Mucosa of rectum (tissue), 2 donors: ENCODE measurements around the gene DENND1A.

ENCODE experiments used
- H3K27ac ChIP-seq, 2 donors: one replicate each; pipeline ENCODE4 v1.7.0; 2013; ENCODE audit warnings: inconsistent platforms in 2 of 2, low read depth in 2 of 2, low read length in 2 of 2
- H3K27me3 ChIP-seq, 2 donors: one replicate each; pipeline ENCODE4 v1.7.0; 2013; ENCODE audit warnings: low read length in 2 of 2; ENCODE audit not compliant: control insufficient read depth in 2 of 2, insufficient read depth in 2 of 2
- H3K36me3 ChIP-seq, 2 donors: one replicate each; pipeline ENCODE4 v1.7.0; 2013; ENCODE audit warnings: low read length in 2 of 2; ENCODE audit not compliant: control insufficient read depth in 2 of 2, insufficient read depth in 2 of 2
- H3K4me1 ChIP-seq, 2 donors: one replicate each; pipeline ENCODE4 v1.7.0; 2013; ENCODE audit warnings: low read length in 2 of 2, mild to moderate bottlenecking in 1 of 2; ENCODE audit not compliant: control insufficient read depth in 2 of 2, insufficient read depth in 2 of 2
- H3K4me3 ChIP-seq, 2 donors: one replicate each; pipeline ENCODE4 v1.7.0; 2013; ENCODE audit warnings: low read length in 2 of 2
- H3K9ac ChIP-seq, 2 donors: one replicate each; pipeline ENCODE4 v1.7.0; 2013; ENCODE audit warnings: low read length in 2 of 2, low read depth in 1 of 2, mild to moderate bottlenecking in 1 of 2
- H3K9me3 ChIP-seq, 2 donors: one replicate each; pipeline ENCODE4 v1.7.0; 2013; ENCODE audit warnings: low read length in 2 of 2; ENCODE audit not compliant: control insufficient read depth in 2 of 2
- donor health status: healthy.
- donor health status: Normal muscosa, but diverticular disease.

The DENND1A gene

GRCh38 chr9:123391233-123391632 is 538.7 kb downstream of the DENND1A start:
- H3K36me3 ChIP-seq, result no peaks in the 10 kb centered on the region
- H3K9me3 ChIP-seq, result no peaks in the 10 kb centered on the region
- H3K4me1 ChIP-seq, result no peaks in the 10 kb centered on the region
- H3K9ac ChIP-seq, result no peak overlapping the region
- H3K27ac ChIP-seq, result no peak overlapping the region
- no peaks in the 10 kb centered on the region for H3K27me3 ChIP-seq
- H3K4me3 ChIP-seq, result no peak overlapping the region

GRCh38 chr9:123390337-123391135 is 539.4 kb downstream of the DENND1A start:
- H3K27me3 ChIP-seq, result no peaks in the 10 kb centered on the region
- no peak overlapping the region for H3K4me3 ChIP-seq
- H3K9me3 ChIP-seq, result no peaks in the 10 kb centered on the region
- no peak overlapping the region for H3K9ac ChIP-seq
- no peak overlapping the region for H3K27ac ChIP-seq
- H3K4me1 ChIP-seq, result no peaks in the 10 kb centered on the region
- H3K36me3 ChIP-seq, result no peaks in the 10 kb centered on the region

- Histone ChIP-seq H3K36me3 (no peaks in the 10 kb centered on the region), H3K4me1 (no peaks in the 10 kb centered on the region), H3K27me3 (no peaks in the 10 kb centered on the region), H3K9me3 (no peaks in the 10 kb centered on the region), H3K9ac (no peak overlapping the region), H3K27ac (no peak overlapping the region), H3K4me3 (no peak overlapping the region)
These were observed 540.2 kb downstream of the DENND1A start for GRCh38 chr9:123389698-123390097.

- Histone ChIP-seq H3K36me3 (peaks cover 0 to 3% of the 10 kb centered on the region in 2 donors), H3K4me3 (no peak overlapping the region), H3K27ac (no peak overlapping the region), H3K9ac (no peak overlapping the region), H3K4me1 (no peaks in the 10 kb centered on the region), H3K9me3 (no peaks in the 10 kb centered on the region), H3K27me3 (no peaks in the 10 kb centered on the region)
These were observed 540.9 kb downstream of the DENND1A start for GRCh38 chr9:123389070-123389469.

GRCh38 chr9:123387686-123388085 is 542.2 kb downstream of the DENND1A start:
- H3K4me1 ChIP-seq, result no peaks in the 10 kb centered on the region
- no peaks in the 10 kb centered on the region for H3K27me3 ChIP-seq
- H3K36me3 ChIP-seq, result peaks cover 0 to 3% of the 10 kb centered on the region in 2 donors
- no peak overlapping the region for H3K9ac ChIP-seq
- H3K4me3 ChIP-seq, result no peak overlapping the region
- H3K9me3 ChIP-seq, result no peaks in the 10 kb centered on the region
- no peak overlapping the region for H3K27ac ChIP-seq

- Histone ChIP-seq H3K27ac (no peak overlapping the region), H3K9ac (no peak overlapping the region)
These were observed 546.3 kb downstream of the DENND1A start for GRCh38 chr9:123383512-123384170.

GRCh38 chr9:123382653-123383511 is 547.0 kb downstream of the DENND1A start:
- no peak overlapping the region for H3K9ac ChIP-seq
- H3K27me3 ChIP-seq, result no peaks in the 10 kb centered on the region
- H3K4me1 ChIP-seq, result peaks cover 0 to 6% of the 10 kb centered on the region in 2 donors
- no peak overlapping the region for H3K27ac ChIP-seq
- no peak overlapping the region for H3K4me3 ChIP-seq
- H3K9me3 ChIP-seq, result no peaks in the 10 kb centered on the region
- peaks cover 0 to 3% of the 10 kb centered on the region in 2 donors for H3K36me3 ChIP-seq

More at GRCh38 chr9:123383512-123384170, 546.3 kb downstream of the DENND1A start:
- no peaks in the 10 kb centered on the region for H3K9me3 ChIP-seq
- no peaks in the 10 kb centered on the region for H3K27me3 ChIP-seq
- H3K4me1 ChIP-seq, result no peaks in the 10 kb centered on the region
- peaks cover 0 to 3% of the 10 kb centered on the region in 2 donors for H3K36me3 ChIP-seq
- H3K4me3 ChIP-seq, result no peak overlapping the region

- Histone ChIP-seq H3K9me3 (no peaks in the 10 kb centered on the region), H3K4me3 (no peak overlapping the region), H3K4me1 (peaks cover 16 to 24% of the 10 kb centered on the region in 2 donors), H3K27ac (no peak overlapping the region), H3K9ac (no peak overlapping the region), H3K27me3 (no peaks in the 10 kb centered on the region), H3K36me3 (peaks cover 0 to 3% of the 10 kb centered on the region in 2 donors)
These were observed 548.8 kb downstream of the DENND1A start for GRCh38 chr9:123380852-123381705.

- Histone ChIP-seq H3K9me3 (no peaks in the 10 kb centered on the region), H3K27ac (no peak overlapping the region), H3K9ac (no peak overlapping the region), H3K27me3 (no peaks in the 10 kb centered on the region), H3K4me3 (no peak overlapping the region), H3K4me1 (peaks cover 33 to 43% of the 10 kb centered on the region in 2 donors), H3K36me3 (peaks cover 0 to under 1% of the 10 kb centered on the region in 2 donors)
These were observed 550.8 kb downstream of the DENND1A start for GRCh38 chr9:123378956-123379660.
